ENCODE results near the gene VRK3. TPM values are rescaled to one million over a fixed set of nuclear protein-coding genes. Genes with fewer than 3 reads are reported as not detected.

Gene VRK3
- total RNA-seq, 2 experiments from 2014 or later, result 65.1 to 65.4 TPM

DNA sequence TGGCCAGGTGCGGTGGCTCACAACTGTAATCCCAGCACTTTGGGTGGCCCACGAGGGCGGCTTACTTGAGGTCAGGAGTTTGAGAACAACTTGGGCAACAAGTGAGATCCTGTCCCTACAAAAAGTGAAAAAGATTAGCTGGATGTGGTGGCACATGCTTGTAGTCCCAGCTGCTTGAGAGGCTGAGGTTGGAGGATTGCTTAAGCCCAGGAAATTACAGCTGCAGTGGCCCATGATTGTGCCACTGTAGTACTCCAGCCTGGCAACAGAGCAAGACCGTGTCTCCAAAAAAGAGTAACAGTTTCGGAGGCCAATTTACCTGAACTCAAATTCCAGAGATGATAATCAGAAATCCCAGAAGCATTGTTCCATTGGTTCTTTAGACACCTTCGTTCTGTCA lies 5.1 kb upstream of the VRK3 start:
- Mint-ChIP-seq H3K4me1 (ENCODE audit: low read depth) (peaks cover 31% of the 10 kb centered on the region), H3K9me3 (no peaks in the 10 kb centered on the region), H3K36me3 (ENCODE audit: low read depth) (peaks cover 63% of the 10 kb centered on the region), H3K27ac (no peak overlapping the region), H3K4me3 (no peak overlapping the region), H3K27me3 (no peaks in the 10 kb centered on the region)
- ATAC-seq (ENCODE audit: poor library complexity), result no peak
- TF ChIP-seq, protein P1, sequence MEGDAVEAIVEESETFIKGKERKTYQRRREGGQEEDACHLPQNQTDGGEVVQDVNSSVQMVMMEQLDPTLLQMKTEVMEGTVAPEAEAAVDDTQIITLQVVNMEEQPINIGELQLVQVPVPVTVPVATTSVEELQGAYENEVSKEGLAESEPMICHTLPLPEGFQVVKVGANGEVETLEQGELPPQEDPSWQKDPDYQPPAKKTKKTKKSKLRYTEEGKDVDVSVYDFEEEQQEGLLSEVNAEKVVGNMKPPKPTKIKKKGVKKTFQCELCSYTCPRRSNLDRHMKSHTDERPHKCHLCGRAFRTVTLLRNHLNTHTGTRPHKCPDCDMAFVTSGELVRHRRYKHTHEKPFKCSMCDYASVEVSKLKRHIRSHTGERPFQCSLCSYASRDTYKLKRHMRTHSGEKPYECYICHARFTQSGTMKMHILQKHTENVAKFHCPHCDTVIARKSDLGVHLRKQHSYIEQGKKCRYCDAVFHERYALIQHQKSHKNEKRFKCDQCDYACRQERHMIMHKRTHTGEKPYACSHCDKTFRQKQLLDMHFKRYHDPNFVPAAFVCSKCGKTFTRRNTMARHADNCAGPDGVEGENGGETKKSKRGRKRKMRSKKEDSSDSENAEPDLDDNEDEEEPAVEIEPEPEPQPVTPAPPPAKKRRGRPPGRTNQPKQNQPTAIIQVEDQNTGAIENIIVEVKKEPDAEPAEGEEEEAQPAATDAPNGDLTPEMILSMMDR (IDR thresholded peaks at IDR 0.05), result no peak
- Histone ChIP-seq H3K4me1 (ENCODE audit: insufficient read depth, low read length) (peaks cover 19% of the 10 kb centered on the region), H3K36me3 (ENCODE audit: insufficient read depth, low read length) (peaks cover 44% of the 10 kb centered on the region), H3K27me3 (ENCODE audit: control insufficient read depth in 1 of 2, insufficient read depth in 2 of 2, low read length in 2 of 2) (no peaks in the 10 kb centered on the region), H3K9me3 (ENCODE audit: control insufficient read depth in 1 of 2, insufficient read depth in 1 of 2, low read length in 2 of 2) (no peaks in the 10 kb centered on the region), H3K4me3 (ENCODE audit: low read length) (no peak overlapping the region), H3K27ac (ENCODE audit: low read depth in 1 of 2, low read length in 2 of 2) (no peak overlapping the region)
- POLR2A ChIA-PET, result no interaction called here
- CTCF ChIA-PET, result interaction anchor here (0.6 kb wide), 1 partner anchor 59 kb away, joined by 3 read pairs; no protein-coding TSS in a partner anchor
- intact Hi-C loops (cut with DNase I, micrococcal nuclease), result no loop called here
- DNase-seq, result no peak

GRCh38 chr19:50026550-50026906 lies 1.4 kb upstream of the VRK3 start:
- no peak for DNase-seq
- ChIA-PET CTCF (no interaction called here), POLR2A (interaction anchor here (1.4 to 2.5 kb wide), 3 partner anchors 97 to 386 kb away, joined by 6 to 13 read pairs (median 6); partner anchors contain the start of genes AKT1S1, ATF5, NUP62 and RRAS)
- H3K4me1 Mint-ChIP-seq (ENCODE audit: low read depth), result peaks cover 54% of the 10 kb centered on the region
- no peaks in the 10 kb centered on the region for H3K9me3 Mint-ChIP-seq
- Histone ChIP-seq H3K27ac (ENCODE audit: low read depth in 1 of 2, low read length in 2 of 2) (no peak overlapping the region), H3K4me3 (ENCODE audit: low read length) (peak overlapping the region; percentile 94), H3K36me3 (ENCODE audit: insufficient read depth, low read length) (peaks cover 18% of the 10 kb centered on the region), H3K9me3 (ENCODE audit: control insufficient read depth in 1 of 2, insufficient read depth in 1 of 2, low read length in 2 of 2) (no peaks in the 10 kb centered on the region), H3K4me1 (ENCODE audit: insufficient read depth, low read length) (peaks cover 47% of the 10 kb centered on the region), H3K27me3 (ENCODE audit: control insufficient read depth in 1 of 2, insufficient read depth in 2 of 2, low read length in 2 of 2) (no peaks in the 10 kb centered on the region)
- H3K36me3 Mint-ChIP-seq (ENCODE audit: low read depth), result peaks cover 36% of the 10 kb centered on the region
- intact Hi-C loops (cut with DNase I, micrococcal nuclease), result loop anchor here in 1 of 2 experiments (2.0 to 10.0 kb wide), 4 partner anchors 22 to 1078 kb away; partner anchors contain the start of genes CTU1, KCNC3, RRAS and SCAF1
- no peak for ATAC-seq (ENCODE audit: poor library complexity)
- H3K4me3 Mint-ChIP-seq, result peak overlapping the region; percentile 81
- no peaks in the 10 kb centered on the region for H3K27me3 Mint-ChIP-seq
- TF ChIP-seq, protein P1 (IDR thresholded peaks at IDR 0.05), result no peak
- H3K27ac Mint-ChIP-seq, result peak overlapping the region; percentile 94

DNA sequence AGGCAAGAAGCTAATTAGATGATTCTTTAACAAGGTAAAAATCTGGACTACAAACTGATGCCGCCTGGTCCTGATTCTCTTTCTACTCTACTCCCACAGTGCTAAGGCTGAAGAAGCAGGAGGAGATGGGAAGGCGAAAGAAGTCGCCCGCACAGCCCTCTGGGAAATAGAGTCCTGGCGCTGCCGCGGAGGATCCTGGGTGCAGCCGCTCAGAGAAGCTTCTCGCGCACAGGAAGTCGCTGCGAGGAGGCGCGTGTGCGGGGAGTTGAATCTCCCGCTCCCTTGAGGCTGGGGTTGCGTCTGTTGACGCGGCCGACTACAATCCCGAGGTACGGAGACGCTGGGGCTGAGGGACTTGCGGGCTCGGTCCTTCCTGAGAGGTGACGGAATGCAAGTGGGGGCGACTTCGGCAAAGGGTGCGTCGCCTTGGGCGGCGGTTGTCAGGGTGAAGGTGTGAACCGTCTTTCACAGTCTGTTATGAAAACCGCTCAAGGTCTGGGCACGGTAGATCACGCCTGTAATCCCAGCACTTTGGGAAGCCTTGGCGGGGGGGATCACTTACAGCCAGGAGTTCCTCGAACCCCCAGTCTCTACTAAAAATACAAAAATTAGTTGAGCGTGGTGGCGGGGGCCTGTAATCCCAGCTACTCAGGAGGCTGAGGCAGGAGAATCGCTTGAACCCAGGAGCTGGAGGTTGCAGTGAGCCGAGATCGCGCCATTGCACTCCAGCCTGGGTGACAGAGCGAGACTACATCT lies 800 bp upstream of the VRK3 start, which contains the start of gene ZNF473:
TSS of gene ZNF473 (plus strand) at position 212 of the 756 bp plus-strand sequence. CDS start 5,078 bp downstream, outside the sequence.
- Mint-ChIP-seq H3K36me3 (ENCODE audit: low read depth) (peaks cover 34% of the 10 kb centered on the region), H3K9me3 (no peaks in the 10 kb centered on the region), H3K27ac (peak within 1 kb of the TSS; percentile 94), H3K27me3 (no peaks in the 10 kb centered on the region), H3K4me1 (ENCODE audit: low read depth) (peaks cover 52% of the 10 kb centered on the region), H3K4me3 (peak within 1 kb of the TSS; percentile 87)
- Histone ChIP-seq H3K4me1 (ENCODE audit: insufficient read depth, low read length) (peaks cover 49% of the 10 kb centered on the region), H3K9me3 (ENCODE audit: control insufficient read depth in 1 of 2, insufficient read depth in 1 of 2, low read length in 2 of 2) (no peaks in the 10 kb centered on the region), H3K4me3 (ENCODE audit: low read length) (peak within 1 kb of the TSS; percentile 94), H3K27ac (ENCODE audit: low read depth in 1 of 2, low read length in 2 of 2) (peak within 1 kb of the TSS; percentile 96 to 98), H3K27me3 (ENCODE audit: control insufficient read depth in 1 of 2, insufficient read depth in 2 of 2, low read length in 2 of 2) (no peaks in the 10 kb centered on the region), H3K36me3 (ENCODE audit: insufficient read depth, low read length) (peaks cover 16% of the 10 kb centered on the region)
- DNase-seq (peak; percentile 85 to 98 (median 89)), ATAC-seq (ENCODE audit: poor library complexity) (peak; percentile 75)
- intact Hi-C loops (cut with DNase I, micrococcal nuclease), result loop anchor here (1.0 to 10.0 kb wide), 6 partner anchors 23 to 1079 kb away; partner anchors contain the start of genes ATF5 (in 1 of the 2), CTU1 (in 1 of the 2), KCNC3 (in 1 of the 2) and NUP62 (in 1 of the 2)
- ChIA-PET POLR2A (interaction anchor here (0.6 to 2.5 kb wide), 7 partner anchors 25 to 1032 kb away, joined by 3 to 13 read pairs (median 3); partner anchors contain the start of genes AKT1S1, ATF5, GYS1 and NUP62), CTCF (interaction anchor here (1.0 kb wide), 1 partner anchor 308 kb away, joined by 3 read pairs; no protein-coding TSS in a partner anchor)
- TF ChIP-seq, protein P1 (IDR thresholded peaks at IDR 0.05), result no peak

Data from CD4-positive, alpha-beta T cell (primary cell).